ENCODE results near the gene COL4A1.

Gene COL4A1

DNA sequence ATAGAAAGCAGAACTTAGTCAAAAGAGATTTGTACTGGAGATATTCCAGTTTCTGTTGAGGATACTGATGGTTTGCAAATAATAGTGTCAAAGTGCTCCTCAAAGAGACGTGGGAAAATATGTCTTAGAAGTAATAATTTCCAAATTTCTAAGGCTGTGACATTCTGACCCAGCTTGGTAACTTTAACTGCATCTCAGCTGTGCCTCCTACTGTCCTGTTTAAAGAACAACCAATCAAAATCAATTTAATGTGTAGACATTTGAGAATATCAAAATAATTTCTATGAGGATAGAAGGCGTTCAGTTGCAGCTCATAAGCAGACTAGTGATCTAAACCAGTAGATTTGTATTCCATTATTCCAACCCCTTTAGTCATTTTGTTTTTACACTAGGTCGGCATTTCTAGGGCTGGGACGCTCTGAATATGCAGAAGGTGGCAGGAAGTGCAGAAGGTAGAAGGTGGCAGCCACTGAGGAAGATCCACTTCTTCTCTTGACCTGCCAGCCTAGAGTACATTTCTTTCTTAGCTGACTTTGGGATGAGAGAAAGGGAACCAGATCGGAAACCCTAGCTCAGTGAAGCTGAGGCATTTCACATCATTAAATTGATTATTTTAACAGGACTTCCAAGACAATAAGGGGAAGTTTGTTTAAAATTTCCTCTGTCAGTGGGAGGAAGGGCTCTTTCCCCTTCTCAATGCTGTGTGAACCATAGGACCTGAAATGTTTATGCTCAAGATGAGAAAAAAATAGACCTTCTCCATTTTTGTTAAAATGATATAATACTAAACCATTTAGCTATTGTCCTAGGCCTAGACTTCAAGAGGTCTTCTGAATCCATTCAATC lies 67.5 kb downstream of the COL4A1 start:
- H3K36me3 ChIP-seq (ENCODE audit: control insufficient read depth in 1 of 2, insufficient read depth in 2 of 2, low read length in 2 of 2): no peaks in the 10 kb centered on the region
- no peak overlapping the region for H3K27ac ChIP-seq (ENCODE audit: low read depth, low read length)
- no peaks in the 10 kb centered on the region for H3K9me3 ChIP-seq (ENCODE audit: control insufficient read depth in 1 of 2, low read length in 2 of 2)
- no peak overlapping the region for H3K4me3 ChIP-seq (ENCODE audit: low read depth in 1 of 2, low read length in 2 of 2)
- H3K4me1 ChIP-seq (ENCODE audit: control insufficient read depth in 1 of 2, insufficient read depth in 2 of 2, low read length in 2 of 2): no peaks in the 10 kb centered on the region
- no peaks in the 10 kb centered on the region for H3K27me3 ChIP-seq (ENCODE audit: control insufficient read depth in 1 of 2, insufficient read depth in 2 of 2, low read length in 2 of 2)
- no peak overlapping the region for H3K9ac ChIP-seq (ENCODE audit: low read depth in 1 of 2, low read length in 2 of 2)

DNA sequence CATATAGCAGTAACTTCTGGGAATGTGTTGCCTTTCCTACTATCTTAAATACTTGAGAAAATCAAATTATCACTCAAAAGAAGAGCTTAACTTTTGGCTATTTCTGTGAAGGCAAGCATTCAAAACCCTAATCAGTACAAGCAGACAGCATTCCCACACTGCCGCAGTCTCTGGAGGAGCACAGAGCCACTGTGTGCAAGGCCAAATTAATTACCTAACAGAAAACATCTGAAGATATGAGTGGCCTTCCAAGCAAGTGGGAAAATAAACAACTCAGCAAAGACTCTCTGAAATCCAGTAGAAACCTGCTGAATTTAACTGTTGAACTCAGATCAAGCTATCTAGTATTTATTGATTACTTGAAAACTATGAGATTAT lies 68.2 kb downstream of the COL4A1 start:
- no peaks in the 10 kb centered on the region for H3K9me3 ChIP-seq (ENCODE audit: control insufficient read depth in 1 of 2, low read length in 2 of 2)
- H3K27me3 ChIP-seq (ENCODE audit: control insufficient read depth in 1 of 2, insufficient read depth in 2 of 2, low read length in 2 of 2): no peaks in the 10 kb centered on the region
- no peaks in the 10 kb centered on the region for H3K36me3 ChIP-seq (ENCODE audit: control insufficient read depth in 1 of 2, insufficient read depth in 2 of 2, low read length in 2 of 2)
- peaks cover 0 to 3% of the 10 kb centered on the region in 2 donors for H3K4me1 ChIP-seq (ENCODE audit: control insufficient read depth in 1 of 2, insufficient read depth in 2 of 2, low read length in 2 of 2)
- H3K27ac ChIP-seq (ENCODE audit: low read depth, low read length): no peak overlapping the region
- H3K4me3 ChIP-seq (ENCODE audit: low read depth in 1 of 2, low read length in 2 of 2): no peak overlapping the region
- H3K9ac ChIP-seq (ENCODE audit: low read depth in 1 of 2, low read length in 2 of 2): no peak overlapping the region

DNA sequence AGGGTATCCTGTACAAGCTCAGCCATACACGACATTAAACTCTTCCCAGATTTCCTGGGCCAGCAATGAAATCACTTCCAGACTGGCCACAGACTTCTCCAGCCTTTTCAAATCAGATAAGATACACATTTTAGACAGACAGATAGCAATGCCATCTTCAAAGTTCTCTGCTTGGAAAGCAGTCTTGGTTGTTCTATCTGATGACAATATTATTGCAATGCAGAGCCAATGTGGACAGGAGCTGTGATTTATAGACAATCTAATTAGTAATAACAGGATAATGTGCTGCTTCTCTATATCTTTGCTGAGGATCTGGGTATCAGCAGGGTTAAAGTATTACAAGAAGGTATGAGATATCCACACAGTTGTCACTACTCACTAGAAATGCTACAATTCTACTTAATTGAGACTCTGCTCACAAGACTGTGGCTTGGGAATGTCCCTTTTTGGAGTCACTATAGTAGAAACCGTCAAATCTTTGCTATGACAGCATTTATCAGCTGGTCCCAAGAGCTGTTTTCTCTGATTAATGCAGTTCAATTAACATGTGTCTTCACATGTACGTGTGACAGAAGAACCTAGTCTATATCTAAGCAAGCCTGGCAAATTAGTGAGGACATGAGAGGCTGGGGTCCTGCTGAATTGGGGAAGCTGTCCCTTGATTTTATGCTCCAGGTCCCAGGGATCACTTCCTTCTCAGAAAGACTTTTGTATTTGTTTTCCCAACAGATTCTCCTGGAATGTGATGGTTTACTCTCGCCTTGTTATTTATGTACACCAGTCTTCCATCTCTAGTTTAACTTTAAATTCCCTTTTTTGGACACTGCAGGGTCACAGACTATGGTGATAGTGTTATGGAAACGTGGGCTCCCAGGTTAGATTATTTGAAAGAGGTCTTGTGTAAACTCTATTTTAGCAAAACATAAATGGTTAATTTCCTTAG lies 68.8 kb downstream of the COL4A1 start:
- Histone ChIP-seq H3K9me3 (ENCODE audit: control insufficient read depth in 1 of 2, low read length in 2 of 2) (no peaks in the 10 kb centered on the region), H3K27me3 (ENCODE audit: control insufficient read depth in 1 of 2, insufficient read depth in 2 of 2, low read length in 2 of 2) (no peaks in the 10 kb centered on the region), H3K36me3 (ENCODE audit: control insufficient read depth in 1 of 2, insufficient read depth in 2 of 2, low read length in 2 of 2) (no peaks in the 10 kb centered on the region), H3K4me3 (ENCODE audit: low read depth in 1 of 2, low read length in 2 of 2) (no peak overlapping the region), H3K9ac (ENCODE audit: low read depth in 1 of 2, low read length in 2 of 2) (no peak overlapping the region), H3K27ac (ENCODE audit: low read depth, low read length) (no peak overlapping the region), H3K4me1 (ENCODE audit: control insufficient read depth in 1 of 2, insufficient read depth in 2 of 2, low read length in 2 of 2) (peaks cover 0 to 4% of the 10 kb centered on the region in 2 donors)

DNA sequence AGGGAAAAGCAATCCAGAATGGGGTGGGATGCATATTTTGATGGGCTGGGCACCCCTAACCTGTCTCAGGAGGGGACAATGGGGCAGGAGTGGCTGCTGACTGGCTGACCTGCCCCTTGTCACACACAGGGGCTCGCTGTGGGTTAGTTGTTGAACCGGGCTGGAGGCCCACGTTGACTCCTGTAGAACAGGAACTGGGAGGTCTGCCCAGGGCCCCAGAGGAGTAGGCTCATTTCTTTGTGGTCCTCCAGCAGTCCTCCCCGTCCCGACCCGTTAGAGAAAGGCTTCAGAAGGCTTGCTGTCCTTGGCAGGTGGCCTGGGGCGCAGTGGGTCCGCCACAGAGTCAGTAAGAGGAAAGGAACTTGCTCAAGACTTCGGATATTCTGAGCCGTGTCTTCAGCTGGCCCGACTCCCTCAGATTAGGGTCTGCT lies 70.1 kb downstream of the COL4A1 start:
- H3K9me3 ChIP-seq (ENCODE audit: control insufficient read depth in 1 of 2, low read length in 2 of 2): no peaks in the 10 kb centered on the region
- peaks cover 0 to 13% of the 10 kb centered on the region in 2 donors for H3K4me1 ChIP-seq (ENCODE audit: control insufficient read depth in 1 of 2, insufficient read depth in 2 of 2, low read length in 2 of 2)
- H3K27me3 ChIP-seq (ENCODE audit: control insufficient read depth in 1 of 2, insufficient read depth in 2 of 2, low read length in 2 of 2): no peaks in the 10 kb centered on the region
- H3K4me3 ChIP-seq (ENCODE audit: low read depth in 1 of 2, low read length in 2 of 2): no peak overlapping the region
- H3K9ac ChIP-seq (ENCODE audit: low read depth in 1 of 2, low read length in 2 of 2): no peak overlapping the region
- no peak overlapping the region for H3K27ac ChIP-seq (ENCODE audit: low read depth, low read length)
- H3K36me3 ChIP-seq (ENCODE audit: control insufficient read depth in 1 of 2, insufficient read depth in 2 of 2, low read length in 2 of 2): no peaks in the 10 kb centered on the region

DNA sequence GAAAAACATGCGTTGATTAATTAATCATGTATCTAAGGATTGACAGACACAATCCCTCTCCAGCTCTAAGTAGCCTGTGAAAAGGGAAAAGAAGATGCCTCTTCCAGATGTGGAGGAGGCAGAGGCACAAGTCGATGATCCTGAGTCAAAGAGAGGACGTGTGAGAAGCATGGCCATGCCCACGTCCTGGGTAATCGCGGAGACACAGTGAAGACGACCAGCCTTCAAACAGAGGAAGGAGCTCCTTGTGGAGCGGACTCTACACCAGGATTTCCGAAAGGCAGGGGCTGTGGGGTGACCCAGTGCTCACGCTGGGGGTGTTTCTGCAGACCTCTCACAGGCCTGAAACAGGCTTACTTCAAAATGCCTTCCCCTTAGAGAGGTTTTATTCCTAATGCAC lies 70.5 kb downstream of the COL4A1 start:
- Histone ChIP-seq H3K9me3 (ENCODE audit: control insufficient read depth in 1 of 2, low read length in 2 of 2) (no peaks in the 10 kb centered on the region), H3K36me3 (ENCODE audit: control insufficient read depth in 1 of 2, insufficient read depth in 2 of 2, low read length in 2 of 2) (no peaks in the 10 kb centered on the region), H3K27me3 (ENCODE audit: control insufficient read depth in 1 of 2, insufficient read depth in 2 of 2, low read length in 2 of 2) (no peaks in the 10 kb centered on the region), H3K27ac (ENCODE audit: low read depth, low read length) (no peak overlapping the region), H3K4me3 (ENCODE audit: low read depth in 1 of 2, low read length in 2 of 2) (no peak overlapping the region), H3K4me1 (ENCODE audit: control insufficient read depth in 1 of 2, insufficient read depth in 2 of 2, low read length in 2 of 2) (peaks cover 0 to 13% of the 10 kb centered on the region in 2 donors), H3K9ac (ENCODE audit: low read depth in 1 of 2, low read length in 2 of 2) (no peak overlapping the region)

DNA sequence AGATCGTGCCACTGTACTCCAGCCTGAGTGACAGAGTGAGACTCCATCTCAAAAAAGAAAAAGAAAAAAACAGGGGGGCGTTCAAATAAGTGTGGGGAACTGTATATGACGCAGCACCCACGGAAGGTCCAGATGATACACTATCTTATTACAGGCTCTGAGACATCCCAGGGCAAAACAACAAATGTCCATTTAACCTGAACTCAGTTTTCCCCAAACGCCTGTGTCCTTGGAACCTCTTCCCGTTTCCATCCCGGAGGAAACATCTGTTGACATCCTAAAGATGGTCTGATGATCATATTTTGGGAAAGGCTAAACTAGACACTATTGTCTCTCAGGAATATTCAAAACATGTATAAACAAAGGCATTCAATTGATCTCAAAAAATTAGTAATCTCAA lies 72.4 kb downstream of the COL4A1 start:
- Histone ChIP-seq H3K36me3 (ENCODE audit: control insufficient read depth in 1 of 2, insufficient read depth in 2 of 2, low read length in 2 of 2) (no peaks in the 10 kb centered on the region), H3K4me3 (ENCODE audit: low read depth in 1 of 2, low read length in 2 of 2) (no peak overlapping the region), H3K4me1 (ENCODE audit: control insufficient read depth in 1 of 2, insufficient read depth in 2 of 2, low read length in 2 of 2) (peaks cover 3 to 13% of the 10 kb centered on the region in 2 donors), H3K27ac (ENCODE audit: low read depth, low read length) (no peak overlapping the region), H3K9me3 (ENCODE audit: control insufficient read depth in 1 of 2, low read length in 2 of 2) (no peaks in the 10 kb centered on the region), H3K27me3 (ENCODE audit: control insufficient read depth in 1 of 2, insufficient read depth in 2 of 2, low read length in 2 of 2) (no peaks in the 10 kb centered on the region), H3K9ac (ENCODE audit: low read depth in 1 of 2, low read length in 2 of 2) (no peak overlapping the region)

DNA sequence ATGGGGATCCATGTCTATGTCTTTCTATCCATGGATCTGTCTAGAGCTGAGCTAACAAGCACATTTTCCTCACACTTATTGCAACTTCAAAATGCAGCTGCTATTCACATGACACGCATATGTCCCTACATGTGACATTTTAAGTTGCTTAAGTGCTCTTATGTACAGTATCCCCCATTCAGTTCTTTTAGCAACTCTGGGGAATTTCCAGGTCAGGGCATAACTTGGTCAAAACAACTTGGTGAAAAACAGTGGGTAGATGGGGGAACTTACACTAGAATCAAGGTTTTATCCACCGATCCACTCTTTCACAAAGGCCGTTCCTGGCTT lies 73.0 kb downstream of the COL4A1 start:
- Histone ChIP-seq H3K27me3 (ENCODE audit: control insufficient read depth in 1 of 2, insufficient read depth in 2 of 2, low read length in 2 of 2) (no peaks in the 10 kb centered on the region), H3K4me1 (ENCODE audit: control insufficient read depth in 1 of 2, insufficient read depth in 2 of 2, low read length in 2 of 2) (peaks cover 3 to 13% of the 10 kb centered on the region in 2 donors), H3K27ac (ENCODE audit: low read depth, low read length) (no peak overlapping the region), H3K36me3 (ENCODE audit: control insufficient read depth in 1 of 2, insufficient read depth in 2 of 2, low read length in 2 of 2) (no peaks in the 10 kb centered on the region), H3K9ac (ENCODE audit: low read depth in 1 of 2, low read length in 2 of 2) (no peak overlapping the region), H3K9me3 (ENCODE audit: control insufficient read depth in 1 of 2, low read length in 2 of 2) (no peaks in the 10 kb centered on the region), H3K4me3 (ENCODE audit: low read depth in 1 of 2, low read length in 2 of 2) (no peak overlapping the region)

DNA sequence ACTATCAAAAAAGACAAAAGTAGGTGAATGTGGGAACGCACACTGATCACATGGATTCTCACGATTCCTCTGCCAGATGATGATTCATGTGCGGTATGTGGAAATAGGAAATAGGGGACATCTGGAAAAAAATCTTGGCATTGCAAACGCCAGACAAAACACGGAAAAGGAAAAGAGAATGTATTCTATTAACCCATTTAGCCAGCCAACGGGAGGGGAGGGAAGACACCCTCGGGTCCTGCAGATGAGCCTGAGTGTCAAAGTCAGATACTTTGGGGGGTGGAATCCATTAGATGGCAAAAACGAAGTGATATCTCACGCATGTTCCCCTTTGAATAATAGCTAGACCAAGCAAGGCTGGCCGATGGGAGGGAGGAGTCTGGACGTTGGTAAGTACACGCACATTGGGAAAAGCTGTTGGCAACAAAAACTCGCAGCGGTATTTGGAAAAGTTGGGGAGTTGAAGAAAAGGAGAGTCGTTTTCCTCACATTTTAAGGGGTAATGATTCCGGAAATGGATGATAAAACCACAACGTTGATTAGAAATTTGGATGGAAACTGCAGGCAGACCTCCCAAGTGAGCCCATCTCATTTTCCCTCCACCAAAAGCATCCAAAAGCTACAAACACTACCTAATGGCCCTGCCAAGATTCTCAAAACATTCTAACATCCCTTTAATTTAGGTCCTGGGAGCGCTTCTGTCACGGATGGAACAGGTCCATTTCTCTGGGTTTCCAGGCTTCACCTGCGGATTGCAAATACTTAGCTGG lies 73.6 kb downstream of the COL4A1 start:
- H3K4me1 ChIP-seq (ENCODE audit: control insufficient read depth in 1 of 2, insufficient read depth in 2 of 2, low read length in 2 of 2): peaks cover 3 to 13% of the 10 kb centered on the region in 2 donors
- no peak overlapping the region for H3K9ac ChIP-seq (ENCODE audit: low read depth in 1 of 2, low read length in 2 of 2)
- H3K27ac ChIP-seq (ENCODE audit: low read depth, low read length): no peak overlapping the region
- no peaks in the 10 kb centered on the region for H3K27me3 ChIP-seq (ENCODE audit: control insufficient read depth in 1 of 2, insufficient read depth in 2 of 2, low read length in 2 of 2)
- H3K4me3 ChIP-seq (ENCODE audit: low read depth in 1 of 2, low read length in 2 of 2): no peak overlapping the region
- H3K9me3 ChIP-seq (ENCODE audit: control insufficient read depth in 1 of 2, low read length in 2 of 2): no peaks in the 10 kb centered on the region
- H3K36me3 ChIP-seq (ENCODE audit: control insufficient read depth in 1 of 2, insufficient read depth in 2 of 2, low read length in 2 of 2): no peaks in the 10 kb centered on the region

DNA sequence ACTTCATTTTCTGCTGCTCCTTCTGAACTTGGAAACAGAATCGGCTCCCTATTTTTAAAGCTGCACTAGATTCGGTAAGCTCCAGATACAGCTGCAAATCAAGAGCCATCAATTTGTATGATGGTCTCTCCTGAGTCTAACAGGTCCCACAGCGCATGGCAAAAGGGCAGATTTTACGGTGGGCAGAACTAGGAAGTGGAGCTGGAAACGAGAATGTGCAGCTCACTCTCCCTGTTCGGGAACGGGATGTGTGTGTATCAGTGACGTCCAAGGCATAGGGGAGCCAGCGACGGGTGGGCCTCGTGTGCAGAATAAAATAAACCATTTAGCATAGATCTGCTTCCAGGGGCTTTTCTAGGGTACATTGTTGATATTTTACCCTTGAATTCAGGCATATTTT lies 74.2 kb downstream of the COL4A1 start:
- no peaks in the 10 kb centered on the region for H3K36me3 ChIP-seq (ENCODE audit: control insufficient read depth in 1 of 2, insufficient read depth in 2 of 2, low read length in 2 of 2)
- no peak overlapping the region for H3K9ac ChIP-seq (ENCODE audit: low read depth in 1 of 2, low read length in 2 of 2)
- no peaks in the 10 kb centered on the region for H3K27me3 ChIP-seq (ENCODE audit: control insufficient read depth in 1 of 2, insufficient read depth in 2 of 2, low read length in 2 of 2)
- H3K27ac ChIP-seq (ENCODE audit: low read depth, low read length): peak overlapping the region; percentile 27
- no peak overlapping the region for H3K4me3 ChIP-seq (ENCODE audit: low read depth in 1 of 2, low read length in 2 of 2)
- no peaks in the 10 kb centered on the region for H3K9me3 ChIP-seq (ENCODE audit: control insufficient read depth in 1 of 2, low read length in 2 of 2)
- H3K4me1 ChIP-seq (ENCODE audit: control insufficient read depth in 1 of 2, insufficient read depth in 2 of 2, low read length in 2 of 2): peaks cover 3 to 13% of the 10 kb centered on the region in 2 donors

All from duodenal mucosa (tissue), 2 donors.